Osteocyte (in vitro differentiated cells): ENCODE measurements around the gene RASSF3. TPM values are rescaled to one million over a fixed set of nuclear protein-coding genes. Genes with fewer than 3 reads are reported as not detected.

ENCODE experiments used
- DNase-seq: peaks from one replicate; pipeline ENCODE4 v3.0.0; 2021; ENCODE audit warnings: mixed read lengths; ENCODE audit not compliant: unreplicated experiment; ENCODE audit errors: extremely low spot score
- H3K27ac Mint-ChIP-seq: one replicate; pipeline ENCODE4 v1.8.0; 2021; ENCODE audit warnings: mild to moderate bottlenecking, mixed read lengths; ENCODE audit not compliant: unreplicated experiment
- H3K27me3 Mint-ChIP-seq: one replicate; pipeline ENCODE4 v1.8.0; 2021; ENCODE audit warnings: mixed read lengths; ENCODE audit not compliant: unreplicated experiment
- H3K36me3 Mint-ChIP-seq: one replicate; pipeline ENCODE4 v1.8.0; 2021; ENCODE audit warnings: mixed read lengths; ENCODE audit not compliant: unreplicated experiment
- H3K4me1 Mint-ChIP-seq: one replicate; pipeline ENCODE4 v1.8.0; 2021; ENCODE audit warnings: mixed read lengths; ENCODE audit not compliant: unreplicated experiment
- H3K4me3 Mint-ChIP-seq: one replicate; pipeline ENCODE4 v1.8.0; 2021; ENCODE audit warnings: mild to moderate bottlenecking, moderate library complexity, mixed read lengths; ENCODE audit not compliant: unreplicated experiment
- H3K9me3 Mint-ChIP-seq: one replicate; pipeline ENCODE4 v1.8.0; 2021; ENCODE audit warnings: mixed read lengths; ENCODE audit not compliant: unreplicated experiment
- total RNA-seq: library from RNA; stranded (reverse); gene quantifications from 2 replicates; pipeline ENCODE4 v1.2.1, GENCODE V29; 2021
- TF ChIP-seq, protein P1 (sequence below): fragments of 200-600 bp; sonication (generic); IDR thresholded peaks from 2 replicates; pipeline ENCODE4 v1.5.0; 2021; ENCODE audit warnings: antibody characterized with exemption, mild to moderate bottlenecking, moderate library complexity

Gene RASSF3
- total RNA-seq, 1 donor from 2014 or later = 29.0 TPM

DNA sequence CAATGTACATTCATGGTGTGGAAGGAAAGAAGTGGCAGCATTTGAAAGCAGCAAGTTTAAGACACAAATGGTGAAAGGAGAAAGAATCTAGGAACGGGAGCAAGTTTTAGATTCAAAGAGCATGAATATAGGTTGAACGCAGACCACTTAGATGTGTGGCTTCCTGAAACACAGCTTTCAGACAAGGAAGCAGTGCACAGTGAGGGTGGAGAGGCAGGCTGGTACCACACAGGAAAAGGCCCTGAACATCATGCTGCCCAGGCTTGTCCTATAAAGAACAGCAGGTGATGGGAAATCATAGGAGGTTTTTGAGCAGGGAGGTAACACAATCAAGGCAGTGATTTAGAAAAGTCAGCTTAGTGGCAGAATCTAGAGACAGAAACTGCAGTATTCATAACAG is 113.3 kb downstream of the RASSF3 start:
- Mint-ChIP-seq H3K27ac (no peak overlapping the region), H3K27me3 (no peaks in the 10 kb centered on the region), H3K4me1 (no peaks in the 10 kb centered on the region), H3K9me3 (no peaks in the 10 kb centered on the region), H3K4me3 (no peak overlapping the region), H3K36me3 (peaks cover 40% of the 10 kb centered on the region)
- TF ChIP-seq, protein P1, sequence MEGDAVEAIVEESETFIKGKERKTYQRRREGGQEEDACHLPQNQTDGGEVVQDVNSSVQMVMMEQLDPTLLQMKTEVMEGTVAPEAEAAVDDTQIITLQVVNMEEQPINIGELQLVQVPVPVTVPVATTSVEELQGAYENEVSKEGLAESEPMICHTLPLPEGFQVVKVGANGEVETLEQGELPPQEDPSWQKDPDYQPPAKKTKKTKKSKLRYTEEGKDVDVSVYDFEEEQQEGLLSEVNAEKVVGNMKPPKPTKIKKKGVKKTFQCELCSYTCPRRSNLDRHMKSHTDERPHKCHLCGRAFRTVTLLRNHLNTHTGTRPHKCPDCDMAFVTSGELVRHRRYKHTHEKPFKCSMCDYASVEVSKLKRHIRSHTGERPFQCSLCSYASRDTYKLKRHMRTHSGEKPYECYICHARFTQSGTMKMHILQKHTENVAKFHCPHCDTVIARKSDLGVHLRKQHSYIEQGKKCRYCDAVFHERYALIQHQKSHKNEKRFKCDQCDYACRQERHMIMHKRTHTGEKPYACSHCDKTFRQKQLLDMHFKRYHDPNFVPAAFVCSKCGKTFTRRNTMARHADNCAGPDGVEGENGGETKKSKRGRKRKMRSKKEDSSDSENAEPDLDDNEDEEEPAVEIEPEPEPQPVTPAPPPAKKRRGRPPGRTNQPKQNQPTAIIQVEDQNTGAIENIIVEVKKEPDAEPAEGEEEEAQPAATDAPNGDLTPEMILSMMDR = no peak
- no peak for DNase-seq

DNA sequence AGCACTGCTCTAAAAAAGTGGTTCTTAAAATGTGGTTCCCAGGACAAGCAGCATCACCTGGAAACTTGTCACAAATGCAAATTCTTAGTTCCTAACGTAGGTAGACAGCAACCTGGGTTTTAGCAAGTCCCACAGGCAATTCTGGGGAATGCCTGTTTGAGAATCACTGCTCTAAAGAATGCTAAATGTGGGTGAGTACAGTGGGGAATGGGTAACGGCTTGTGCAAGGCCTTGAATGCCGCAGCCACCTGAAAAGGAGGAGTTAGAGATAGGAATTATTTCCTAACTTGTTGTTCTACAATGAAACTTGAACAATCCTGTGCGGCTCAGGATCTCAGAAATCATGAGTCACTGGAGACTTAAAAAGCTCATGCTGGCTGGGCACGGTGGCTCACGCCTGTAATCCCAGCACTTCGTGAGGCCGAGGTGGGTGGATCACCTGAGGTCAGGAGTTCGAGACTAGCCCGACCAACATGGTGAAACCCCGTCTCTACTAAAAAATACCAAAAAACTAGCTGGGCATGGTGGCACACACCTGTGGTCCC is 114.0 kb downstream of the RASSF3 start:
- peaks cover 43% of the 10 kb centered on the region for H3K36me3 Mint-ChIP-seq
- no peak overlapping the region for H3K4me3 Mint-ChIP-seq
- H3K27me3 Mint-ChIP-seq = no peaks in the 10 kb centered on the region
- TF ChIP-seq, protein P1 = no peak
- H3K4me1 Mint-ChIP-seq = no peaks in the 10 kb centered on the region
- no peak overlapping the region for H3K27ac Mint-ChIP-seq
- DNase-seq = no peak
- no peaks in the 10 kb centered on the region for H3K9me3 Mint-ChIP-seq

DNA sequence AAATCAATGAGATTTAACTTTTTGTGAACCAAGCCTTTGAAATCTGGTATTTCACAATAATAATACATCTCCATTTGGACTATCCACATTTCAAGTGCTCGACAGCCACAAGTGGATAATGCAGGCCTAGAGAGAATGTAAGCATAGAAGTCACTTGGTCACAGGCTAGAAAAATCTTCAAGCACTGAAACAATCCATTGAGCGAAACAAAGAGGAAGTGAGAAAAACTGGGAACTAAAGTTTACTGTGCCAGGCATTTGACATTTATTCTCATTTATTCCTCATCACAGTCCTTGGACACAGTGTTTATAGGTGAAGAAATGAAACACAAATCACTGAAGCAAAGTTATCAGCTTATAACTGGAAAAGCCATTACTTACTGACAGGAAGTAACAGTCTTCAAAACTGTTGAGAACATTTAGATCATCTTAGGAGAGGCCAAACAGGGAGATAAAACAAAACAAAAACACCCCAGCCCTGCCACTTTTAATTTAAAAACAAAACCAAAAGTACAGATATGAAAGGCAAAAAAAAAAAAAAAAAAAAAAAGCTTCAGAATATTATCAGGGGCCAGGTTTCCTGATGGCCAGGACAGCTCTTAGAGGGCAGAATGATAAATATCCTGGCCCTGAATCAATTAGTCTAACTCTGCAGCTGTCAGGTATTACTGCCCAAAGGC is 119.8 kb downstream of the RASSF3 start:
- no peak for DNase-seq
- peaks cover 49% of the 10 kb centered on the region for H3K36me3 Mint-ChIP-seq
- peak overlapping the region; percentile 55 for H3K27ac Mint-ChIP-seq
- TF ChIP-seq, protein P1 = no peak
- H3K9me3 Mint-ChIP-seq = no peaks in the 10 kb centered on the region
- H3K4me3 Mint-ChIP-seq = no peak overlapping the region
- no peaks in the 10 kb centered on the region for H3K27me3 Mint-ChIP-seq
- peaks cover 21% of the 10 kb centered on the region for H3K4me1 Mint-ChIP-seq

DNA sequence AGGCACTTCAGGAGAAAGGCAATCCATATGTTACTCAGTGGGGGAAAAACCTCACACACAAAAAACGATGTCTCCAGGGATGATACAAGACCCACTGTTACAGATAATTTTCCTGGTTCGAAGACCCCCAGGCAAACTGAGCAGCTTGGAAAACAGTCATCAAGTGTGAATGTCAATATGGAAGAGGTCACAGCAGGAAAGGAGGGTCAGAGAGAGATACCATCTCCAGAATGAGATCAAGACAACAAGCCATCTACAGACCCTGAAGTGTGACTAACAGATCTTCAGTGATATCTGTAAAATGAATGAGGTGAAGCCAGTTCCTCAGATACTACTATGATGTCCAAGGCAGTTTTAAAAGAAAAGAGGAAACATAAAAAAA is 120.3 kb downstream of the RASSF3 start:
- Mint-ChIP-seq H3K27ac (no peak overlapping the region), H3K36me3 (peaks cover 52% of the 10 kb centered on the region), H3K27me3 (no peaks in the 10 kb centered on the region), H3K4me3 (no peak overlapping the region), H3K4me1 (peaks cover 21% of the 10 kb centered on the region), H3K9me3 (no peaks in the 10 kb centered on the region)
- TF ChIP-seq, protein P1 = no peak
- no peak for DNase-seq

DNA sequence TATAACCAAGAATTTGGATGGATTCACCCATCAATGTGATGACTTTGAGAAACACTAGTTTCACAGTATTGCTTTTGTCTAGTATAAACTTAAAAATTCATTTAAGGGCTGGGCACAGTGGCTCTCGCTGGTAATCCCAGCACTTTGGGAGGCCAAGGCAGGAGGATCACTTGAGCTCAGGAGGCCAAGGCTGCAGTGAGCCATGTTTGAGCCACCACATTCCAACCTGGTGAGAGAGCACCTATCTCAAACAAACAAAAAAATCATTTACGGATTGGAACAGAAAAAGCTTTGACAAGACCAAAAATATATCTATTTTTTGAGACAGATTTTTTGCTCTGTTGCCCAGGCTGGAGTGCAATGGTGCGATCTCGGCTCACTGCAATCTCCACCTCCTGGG is 121.4 kb downstream of the RASSF3 start:
- Mint-ChIP-seq H3K36me3 (peaks cover 55% of the 10 kb centered on the region), H3K9me3 (no peaks in the 10 kb centered on the region), H3K4me1 (peaks cover 21% of the 10 kb centered on the region), H3K4me3 (no peak overlapping the region), H3K27ac (no peak overlapping the region), H3K27me3 (no peaks in the 10 kb centered on the region)
- TF ChIP-seq, protein P1 = no peak
- DNase-seq = no peak
